SK-N-SH (cell line): ENCODE results near the gene CFAP97.

Source experiments
- CHD2 ChIP-seq: fragments of 150-350 bp; IDR thresholded peaks from 2 replicates; pipeline ENCODE4 v1.6.1; 2018; ENCODE audit warnings: low read length; ENCODE audit not compliant: partially characterized antibody
- CTCF ChIP-seq: fragments of 200-600 bp; sonication (generic); IDR thresholded peaks from 2 replicates; pipeline ENCODE4 v1.6.1; 2017; ENCODE audit warnings: antibody characterized with exemption, mild to moderate bottlenecking, moderate library complexity
- RFX5 ChIP-seq: IDR thresholded peaks from 2 replicates; pipeline ENCODE4 v1.6.1; 2012; ENCODE audit warnings: mild to moderate bottlenecking, improper control_type of control experiment, low read length
- TF ChIP-seq, protein P1 (sequence below): IDR thresholded peaks from 2 replicates; pipeline ENCODE4 v1.4.0; 2012; ENCODE audit warnings: low read depth, borderline replicate concordance

DNA sequence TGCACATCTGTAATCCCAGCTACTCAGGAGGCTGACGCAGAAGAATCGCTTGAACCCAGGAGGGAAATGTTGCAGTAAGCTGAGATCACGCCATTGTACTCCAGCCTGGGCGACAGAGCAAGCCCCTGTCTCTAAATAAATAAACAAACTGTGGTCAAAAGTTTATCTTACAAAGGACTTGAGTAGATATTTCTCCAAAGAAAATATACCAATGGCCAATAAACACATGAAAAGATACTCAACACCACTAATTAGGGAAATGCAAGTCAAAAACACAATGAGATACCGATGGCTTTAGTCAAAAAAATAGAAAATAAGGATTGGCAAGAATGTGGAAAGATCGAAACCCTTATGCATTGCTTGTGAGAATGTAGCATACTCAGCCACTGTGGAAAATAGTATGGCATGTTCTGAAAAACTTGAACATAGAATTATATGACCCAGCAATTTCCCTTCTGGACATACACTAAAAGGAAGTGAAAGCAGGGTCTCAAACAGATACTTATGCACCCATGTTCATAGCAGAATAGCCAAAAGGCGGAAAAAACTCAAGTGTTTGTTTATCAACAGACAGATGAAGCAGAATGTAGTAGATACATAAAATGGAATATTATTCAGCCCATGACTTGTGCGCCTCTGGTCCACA lies 2.0 kb upstream of the CFAP97 start:
- TF ChIP-seq RFX5 (no peak), CHD2 (no peak), CTCF (no peak)
- TF ChIP-seq, protein P1, sequence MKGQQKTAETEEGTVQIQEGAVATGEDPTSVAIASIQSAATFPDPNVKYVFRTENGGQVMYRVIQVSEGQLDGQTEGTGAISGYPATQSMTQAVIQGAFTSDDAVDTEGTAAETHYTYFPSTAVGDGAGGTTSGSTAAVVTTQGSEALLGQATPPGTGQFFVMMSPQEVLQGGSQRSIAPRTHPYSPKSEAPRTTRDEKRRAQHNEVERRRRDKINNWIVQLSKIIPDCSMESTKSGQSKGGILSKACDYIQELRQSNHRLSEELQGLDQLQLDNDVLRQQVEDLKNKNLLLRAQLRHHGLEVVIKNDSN: no peak
